Effector memory CD8-positive, alpha-beta T cell (primary cell): ENCODE data around the gene MT2A.

Source experiments
- ATAC-seq: fragments of 150-1000 bp; cut with Tn5 transposase; replicated peaks from 2 replicates; pipeline ENCODE4 v1.10.0; 2021; ENCODE audit warnings: mild to moderate bottlenecking, moderate library complexity
- DNase-seq, 3 experiments: peaks; one replicate each; pipeline ENCODE4 v3.0.0; 2021
- H3K27ac Mint-ChIP-seq, 2 donors: one replicate each; pipeline ENCODE4 v1.8.0; 2022; ENCODE audit warnings: mild to moderate bottlenecking in 2 of 2, mixed read lengths in 2 of 2, moderate library complexity in 2 of 2
- H3K27me3 Mint-ChIP-seq, 2 donors: one replicate each; pipeline ENCODE4 v1.8.0; 2022; ENCODE audit warnings: mixed read lengths in 2 of 2
- H3K36me3 Mint-ChIP-seq: one replicate; pipeline ENCODE4 v1.8.0; 2022; ENCODE audit warnings: mild to moderate bottlenecking, moderate library complexity, mixed read lengths; ENCODE audit not compliant: insufficient read depth
- H3K4me1 Mint-ChIP-seq, 2 donors: one replicate each; pipeline ENCODE4 v1.8.0; 2022; ENCODE audit warnings: low read depth in 2 of 2, mixed read lengths in 2 of 2
- H3K4me3 Mint-ChIP-seq, 2 donors: one replicate each; pipeline ENCODE4 v1.8.0; 2022; ENCODE audit warnings: mild to moderate bottlenecking in 2 of 2, mixed read lengths in 2 of 2, moderate library complexity in 2 of 2
- H3K9me3 Mint-ChIP-seq, 2 donors: one replicate each; pipeline ENCODE4 v1.8.0; 2022; ENCODE audit warnings: mixed read lengths in 2 of 2

Gene MT2A

GRCh38 chr16:56606071-56606475 is 2.3 kb upstream of the MT2A start:
- H3K4me1 Mint-ChIP-seq: peaks cover 25 to 39% of the 10 kb centered on the region in 2 donors
- H3K27ac Mint-ChIP-seq: peak overlapping the region; percentile 89 to 90
- H3K27me3 Mint-ChIP-seq: peaks cover 3 to 4% of the 10 kb centered on the region in 2 donors

GRCh38 chr16:56606476-56607108 is 1.8 kb upstream of the MT2A start:
- H3K4me1 Mint-ChIP-seq: peaks cover 29 to 44% of the 10 kb centered on the region in 2 donors
- peak overlapping the region in 1 of 2 donors; percentile 44 for H3K4me3 Mint-ChIP-seq
- ATAC-seq (no peak), DNase-seq (no peak)
- peaks cover 0 to 2% of the 10 kb centered on the region in 2 donors for H3K9me3 Mint-ChIP-seq
- no peaks in the 10 kb centered on the region for H3K27me3 Mint-ChIP-seq
- peak overlapping the region; percentile 89 to 90 for H3K27ac Mint-ChIP-seq
- H3K36me3 Mint-ChIP-seq: no peaks in the 10 kb centered on the region

More at GRCh38 chr16:56606071-56606475, 2.3 kb upstream of the MT2A start:
- ATAC-seq: no peak
- Mint-ChIP-seq H3K36me3 (no peaks in the 10 kb centered on the region), H3K4me3 (no peak overlapping the region), H3K9me3 (no peaks in the 10 kb centered on the region)
- DNase-seq: no peak

GRCh38 chr16:56607109-56607618 is 1.2 kb upstream of the MT2A start:
- Mint-ChIP-seq H3K27me3 (no peaks in the 10 kb centered on the region), H3K4me1 (peaks cover 29 to 44% of the 10 kb centered on the region in 2 donors), H3K27ac (peak overlapping the region; percentile 89 to 90), H3K4me3 (peak overlapping the region; percentile 88 to 98), H3K36me3 (no peaks in the 10 kb centered on the region), H3K9me3 (peaks cover 0 to 2% of the 10 kb centered on the region in 2 donors)
- ATAC-seq (no peak), DNase-seq (no peak)

GRCh38 chr16:56607675-56608042 is 725 bp upstream of the MT2A start:
- DNase-seq (no peak), ATAC-seq (no peak)
- peaks cover 0 to 2% of the 10 kb centered on the region in 2 donors for H3K9me3 Mint-ChIP-seq
- no peaks in the 10 kb centered on the region for H3K27me3 Mint-ChIP-seq
- H3K36me3 Mint-ChIP-seq: no peaks in the 10 kb centered on the region
- H3K27ac Mint-ChIP-seq: peak overlapping the region; percentile 89 to 90
- H3K4me3 Mint-ChIP-seq: peak overlapping the region; percentile 88 to 98
- peaks cover 29 to 44% of the 10 kb centered on the region in 2 donors for H3K4me1 Mint-ChIP-seq

- no peak for DNase-seq
- Mint-ChIP-seq H3K27ac (peak overlapping the region; percentile 90 to 99), H3K9me3 (peaks cover 0 to 2% of the 10 kb centered on the region in 2 donors), H3K36me3 (no peaks in the 10 kb centered on the region), H3K4me1 (peaks cover 29 to 44% of the 10 kb centered on the region in 2 donors), H3K4me3 (peak overlapping the region; percentile 88 to 98), H3K27me3 (no peaks in the 10 kb centered on the region)
- ATAC-seq: no peak
Measured at GRCh38 chr16:56608876-56609462, 585 bp downstream of the MT2A start.

- Mint-ChIP-seq H3K36me3 (no peaks in the 10 kb centered on the region), H3K4me1 (peaks cover 29 to 44% of the 10 kb centered on the region in 2 donors), H3K4me3 (peak overlapping the region; percentile 88 to 98), H3K27me3 (no peaks in the 10 kb centered on the region), H3K27ac (peak overlapping the region; percentile 90 to 99), H3K9me3 (peaks cover 0 to 2% of the 10 kb centered on the region in 2 donors)
- peak; percentile 67 to 72 (median 68) for DNase-seq
- peak; percentile 45 for ATAC-seq
Measured at GRCh38 chr16:56609463-56609921, 1.1 kb downstream of the MT2A start.

- DNase-seq: peak; percentile 38 to 63 (median 42)
- Mint-ChIP-seq H3K27me3 (no peaks in the 10 kb centered on the region), H3K9me3 (peaks cover 0 to 2% of the 10 kb centered on the region in 2 donors), H3K36me3 (no peaks in the 10 kb centered on the region), H3K27ac (peak overlapping the region; percentile 90 to 99), H3K4me3 (peak overlapping the region; percentile 88 to 98), H3K4me1 (peaks cover 29 to 44% of the 10 kb centered on the region in 2 donors)
- ATAC-seq: peak; percentile 51
Measured at GRCh38 chr16:56610017-56610608, 1.7 kb downstream of the MT2A start.

GRCh38 chr16:56610609-56611111 is 2.3 kb downstream of the MT2A start:
- Mint-ChIP-seq H3K27me3 (no peaks in the 10 kb centered on the region), H3K27ac (peak overlapping the region; percentile 90 to 99), H3K4me3 (peak overlapping the region; percentile 88 to 98), H3K36me3 (no peaks in the 10 kb centered on the region), H3K9me3 (peaks cover 0 to 2% of the 10 kb centered on the region in 2 donors), H3K4me1 (peaks cover 29 to 44% of the 10 kb centered on the region in 2 donors)
- no peak for ATAC-seq
- DNase-seq: no peak

- DNase-seq (no peak), ATAC-seq (no peak)
- Mint-ChIP-seq H3K4me1 (peaks cover 29 to 44% of the 10 kb centered on the region in 2 donors), H3K36me3 (no peaks in the 10 kb centered on the region), H3K9me3 (peaks cover 0 to 2% of the 10 kb centered on the region in 2 donors), H3K27ac (peak overlapping the region; percentile 90 to 99), H3K27me3 (peaks cover 0 to under 1% of the 10 kb centered on the region in 2 donors), H3K4me3 (peak overlapping the region; percentile 54 to 88)
Measured at GRCh38 chr16:56611281-56611833, 3.0 kb downstream of the MT2A start.

GRCh38 chr16:56613706-56614105 is 5.3 kb downstream of the MT2A start:
- Mint-ChIP-seq H3K27ac (no peak overlapping the region), H3K36me3 (no peaks in the 10 kb centered on the region), H3K4me1 (peaks cover 23 to 31% of the 10 kb centered on the region in 2 donors), H3K9me3 (peaks cover 0 to 2% of the 10 kb centered on the region in 2 donors), H3K27me3 (peaks cover 0 to 24% of the 10 kb centered on the region in 2 donors), H3K4me3 (no peak overlapping the region)
- DNase-seq (no peak), ATAC-seq (no peak)

- Mint-ChIP-seq H3K9me3 (peaks cover 0 to 2% of the 10 kb centered on the region in 2 donors), H3K27ac (no peak overlapping the region), H3K27me3 (peaks cover 0 to 33% of the 10 kb centered on the region in 2 donors), H3K36me3 (no peaks in the 10 kb centered on the region), H3K4me1 (peaks cover 16 to 23% of the 10 kb centered on the region in 2 donors), H3K4me3 (no peak overlapping the region)
- DNase-seq (no peak), ATAC-seq (no peak)
Measured at GRCh38 chr16:56614549-56614991, 6.2 kb downstream of the MT2A start.

GRCh38 chr16:56615353-56615752 is 7.0 kb downstream of the MT2A start:
- DNase-seq (no peak), ATAC-seq (no peak)
- Mint-ChIP-seq H3K27ac (no peak overlapping the region), H3K27me3 (peaks cover 0 to 36% of the 10 kb centered on the region in 2 donors), H3K4me1 (peaks cover 11 to 15% of the 10 kb centered on the region in 2 donors), H3K9me3 (peaks cover 0 to 2% of the 10 kb centered on the region in 2 donors), H3K4me3 (no peak overlapping the region), H3K36me3 (no peaks in the 10 kb centered on the region)
